PC-9 (cell line): ENCODE results near the gene TRIM31. TPM values are rescaled to one million over a fixed set of nuclear protein-coding genes. Genes with fewer than 3 reads are reported as not detected.
A peak's percentile ranks its signal among the peaks of the same experiment; 100 is the strongest.

Source experiments
- BruUV-seq: library from RNA; stranded (reverse); fragments of 400-500 nt; replicated peaks from 2 replicates; lab custom pipeline; 2021; lab: Mats Ljungman, UMichigan
- CTCF ChIA-PET: fragments of 300-600 bp; sonication (Branson Sonifier 250); formaldehyde crosslinking; loops from one replicate; lab custom pipeline; 2022; ENCODE audit warnings: antibody characterized with exemption; lab: Charles Lee
- POLR2A ChIA-PET: fragments of 300-600 bp; sonication (Branson Sonifier 250); formaldehyde crosslinking; loops from one replicate; lab custom pipeline; 2022; ENCODE audit warnings: antibody characterized with exemption; ENCODE audit not compliant: unreplicated experiment; lab: Charles Lee
- DNase-seq, 2 experiments: peaks; one replicate each; pipeline versions ENCODE4 v3.0.0 to v3.0.0-alpha.2; 2015 to 2022; ENCODE audit warnings: mixed read lengths in 1 of 2
- H2AFZ ChIP-seq: fragments of 200-600 bp; sonication (generic); 2 replicates; pipeline ENCODE4 v1.8.1; 2017; ENCODE audit warnings: antibody characterized with exemption
- H3F3A ChIP-seq: fragments of 200-600 bp; sonication (generic); 2 replicates; pipeline ENCODE4 v1.8.1; 2017; ENCODE audit warnings: antibody characterized with exemption, mild to moderate bottlenecking, low read depth; ENCODE audit not compliant: insufficient read depth
- H3K27ac ChIP-seq: fragments of 200-600 bp; sonication (generic); 2 replicates; pipeline ENCODE4 v1.6.1; 2016; ENCODE audit warnings: mixed run types
- H3K27me3 ChIP-seq: fragments of 200-600 bp; sonication (generic); 2 replicates; pipeline ENCODE4 v1.6.1; 2016; ENCODE audit warnings: low read depth, mixed run types; ENCODE audit not compliant: insufficient read depth
- H3K36me3 ChIP-seq: fragments of 200-600 bp; sonication (generic); 2 replicates; pipeline ENCODE4 v1.6.1; 2016; ENCODE audit warnings: low read depth, mixed run types
- H3K4me1 ChIP-seq: fragments of 200-600 bp; sonication (generic); replicated peaks from 2 replicates; pipeline ENCODE4 v1.6.1; 2016; ENCODE audit warnings: mixed run types; ENCODE audit not compliant: insufficient read depth
- H3K4me2 ChIP-seq: fragments of 200-600 bp; sonication (generic); 2 replicates; pipeline ENCODE4 v1.6.1; 2017; ENCODE audit warnings: mixed run types
- H3K4me3 ChIP-seq: fragments of 200-600 bp; sonication (generic); 2 replicates; pipeline ENCODE4 v1.6.1; 2016; ENCODE audit warnings: mixed run types
- H3K79me2 ChIP-seq: fragments of 200-600 bp; sonication (generic); 2 replicates; pipeline ENCODE4 v1.6.1; 2017; ENCODE audit warnings: low read depth, mixed run types
- H3K9me2 ChIP-seq: fragments of 200-600 bp; sonication (generic); 2 replicates; pipeline ENCODE4 v1.8.1; 2017; ENCODE audit warnings: mild to moderate bottlenecking; ENCODE audit not compliant: insufficient read depth
- H3K9me3 ChIP-seq: fragments of 200-600 bp; sonication (generic); 2 replicates; pipeline ENCODE4 v1.8.1; 2016; ENCODE audit warnings: low read depth; ENCODE audit not compliant: insufficient read depth
- H4K20me1 ChIP-seq: fragments of 200-600 bp; sonication (generic); 2 replicates; pipeline ENCODE4 v1.8.1; 2017; ENCODE audit not compliant: insufficient read depth
- EZH2 ChIP-seq: fragments of 200-600 bp; sonication (generic); IDR thresholded peaks from 2 replicates; pipeline ENCODE4 v1.8.0; 2017; ENCODE audit warnings: antibody characterized with exemption, low read depth
- intact Hi-C: fragments of 100-400 bp; cut with micrococcal nuclease; formaldehyde crosslinking; loops from one replicate; pipeline ENCODE4 v1.10.0; 2022; ENCODE audit not compliant: unreplicated experiment
- total RNA-seq: library from RNA; stranded (reverse); gene quantifications from 2 replicates; pipeline ENCODE4 v1.2.3, GENCODE V29; 2021
- TF ChIP-seq, protein P1 (sequence below): fragments of 200-600 bp; sonication (generic); conservative IDR thresholded peaks from 2 replicates; pipeline ENCODE4 v1.6.1; 2017; ENCODE audit warnings: mixed run types, antibody characterized with exemption, mild to moderate bottlenecking, moderate library complexity

TRIM31 gene
- total RNA-seq, 1 experiment from 2014 or later, result not detected

DNA sequence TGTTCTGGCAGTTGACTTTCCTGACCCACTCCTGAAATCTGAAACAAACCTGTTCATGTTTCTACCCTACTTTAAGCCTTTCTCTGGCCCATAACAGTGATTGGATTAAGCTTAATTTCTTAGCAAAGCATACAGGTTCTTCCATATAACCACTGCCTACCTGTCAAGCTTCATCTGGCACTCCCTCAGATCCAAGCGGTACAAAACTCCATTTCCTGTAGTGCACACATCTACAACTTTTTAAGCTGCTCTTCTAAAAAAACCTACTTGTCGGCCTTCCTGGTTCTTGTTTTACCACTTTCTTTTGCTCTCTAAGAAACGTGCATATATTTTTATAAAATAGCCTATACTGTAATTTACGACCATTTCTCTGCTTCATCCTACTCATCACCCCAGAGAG, 46.8 kb downstream of the TRIM31 start:
- intact Hi-C loops, result loop anchor here (2.0 to 5.0 kb wide), 2 partner anchors 65 to 99 kb away; no protein-coding TSS in a partner anchor

DNA sequence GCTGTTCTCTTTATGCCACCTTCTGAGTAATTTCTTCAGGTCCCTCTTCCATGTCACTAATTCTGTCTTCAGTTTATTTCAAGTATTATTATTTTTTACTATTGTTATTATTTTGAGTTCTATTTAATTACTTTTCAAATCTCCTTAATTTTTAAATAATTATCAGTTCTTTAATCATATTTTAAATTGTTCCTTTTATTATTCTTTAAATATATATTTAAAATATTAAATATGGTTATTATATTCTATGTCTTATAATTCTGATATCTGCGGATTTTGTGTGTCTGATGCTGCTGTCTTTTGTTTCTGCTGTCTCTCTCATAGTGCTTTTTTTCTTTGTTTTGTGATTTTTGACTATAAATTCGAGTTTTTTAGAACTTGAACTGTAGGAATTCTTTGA, 49.6 kb downstream of the TRIM31 start:
- no peak for DNase-seq
- Histone ChIP-seq H2AFZ (no peak overlapping the region), H3K9me2 (no peaks in the 10 kb centered on the region), H3F3A (peaks cover 8% of the 10 kb centered on the region), H3K27ac (no peak overlapping the region), H3K4me3 (no peak overlapping the region), H4K20me1 (no peaks in the 10 kb centered on the region), H3K4me1 (peaks cover 33% of the 10 kb centered on the region), H3K9me3 (no peaks in the 10 kb centered on the region), H3K36me3 (no peaks in the 10 kb centered on the region), H3K4me2 (no peak overlapping the region), H3K79me2 (peaks cover 45% of the 10 kb centered on the region), H3K27me3 (no peaks in the 10 kb centered on the region)
- no TSS peak for BruUV-seq
- ChIA-PET POLR2A (no interaction called here), CTCF (interaction anchor here (0.7 kb wide), 1 partner anchor 32 kb away, joined by 3 read pairs; no protein-coding TSS in a partner anchor)
- TF ChIP-seq, protein P1, sequence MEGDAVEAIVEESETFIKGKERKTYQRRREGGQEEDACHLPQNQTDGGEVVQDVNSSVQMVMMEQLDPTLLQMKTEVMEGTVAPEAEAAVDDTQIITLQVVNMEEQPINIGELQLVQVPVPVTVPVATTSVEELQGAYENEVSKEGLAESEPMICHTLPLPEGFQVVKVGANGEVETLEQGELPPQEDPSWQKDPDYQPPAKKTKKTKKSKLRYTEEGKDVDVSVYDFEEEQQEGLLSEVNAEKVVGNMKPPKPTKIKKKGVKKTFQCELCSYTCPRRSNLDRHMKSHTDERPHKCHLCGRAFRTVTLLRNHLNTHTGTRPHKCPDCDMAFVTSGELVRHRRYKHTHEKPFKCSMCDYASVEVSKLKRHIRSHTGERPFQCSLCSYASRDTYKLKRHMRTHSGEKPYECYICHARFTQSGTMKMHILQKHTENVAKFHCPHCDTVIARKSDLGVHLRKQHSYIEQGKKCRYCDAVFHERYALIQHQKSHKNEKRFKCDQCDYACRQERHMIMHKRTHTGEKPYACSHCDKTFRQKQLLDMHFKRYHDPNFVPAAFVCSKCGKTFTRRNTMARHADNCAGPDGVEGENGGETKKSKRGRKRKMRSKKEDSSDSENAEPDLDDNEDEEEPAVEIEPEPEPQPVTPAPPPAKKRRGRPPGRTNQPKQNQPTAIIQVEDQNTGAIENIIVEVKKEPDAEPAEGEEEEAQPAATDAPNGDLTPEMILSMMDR, result no peak
- no peak for TF ChIP-seq EZH2
- intact Hi-C loops, result loop anchor here (5.0 kb wide), 1 partner anchor 264 kb away; the partner anchor contains the start of gene TRIM39

More for the DNA sequence above, 46.8 kb downstream of the TRIM31 start:
- TF ChIP-seq EZH2, result no peak
- TF ChIP-seq, protein P1, result no peak
- H3F3A ChIP-seq, result peaks cover 14% of the 10 kb centered on the region
- BruUV-seq, result no TSS peak
- peak overlapping the region; percentile 81 for H3K4me3 ChIP-seq
- ChIA-PET CTCF (interaction anchor here (0.6 to 1.3 kb wide), 2 partner anchors 37 to 63 kb away, joined by 3 to 7 read pairs; no protein-coding TSS in a partner anchor), POLR2A (interaction anchor here (0.5 to 0.8 kb wide), 5 partner anchors 11 to 1409 kb away, joined by 3 to 7 read pairs (median 5); no protein-coding TSS in a partner anchor)
- H2AFZ ChIP-seq, result peak overlapping the region; percentile 88
- no peaks in the 10 kb centered on the region for H3K27me3 ChIP-seq
- H3K4me2 ChIP-seq, result peak overlapping the region; percentile 95
- H3K79me2 ChIP-seq, result peaks cover 29% of the 10 kb centered on the region
- peak overlapping the region; percentile 38; the same call in 1 of the 2 replicates for H3K27ac ChIP-seq
- no peaks in the 10 kb centered on the region for H3K9me2 ChIP-seq
- H4K20me1 ChIP-seq, result no peaks in the 10 kb centered on the region
- H3K4me1 ChIP-seq, result peaks cover 25% of the 10 kb centered on the region
- H3K9me3 ChIP-seq, result no peaks in the 10 kb centered on the region
- no peaks in the 10 kb centered on the region for H3K36me3 ChIP-seq
- no peak for DNase-seq

DNA sequence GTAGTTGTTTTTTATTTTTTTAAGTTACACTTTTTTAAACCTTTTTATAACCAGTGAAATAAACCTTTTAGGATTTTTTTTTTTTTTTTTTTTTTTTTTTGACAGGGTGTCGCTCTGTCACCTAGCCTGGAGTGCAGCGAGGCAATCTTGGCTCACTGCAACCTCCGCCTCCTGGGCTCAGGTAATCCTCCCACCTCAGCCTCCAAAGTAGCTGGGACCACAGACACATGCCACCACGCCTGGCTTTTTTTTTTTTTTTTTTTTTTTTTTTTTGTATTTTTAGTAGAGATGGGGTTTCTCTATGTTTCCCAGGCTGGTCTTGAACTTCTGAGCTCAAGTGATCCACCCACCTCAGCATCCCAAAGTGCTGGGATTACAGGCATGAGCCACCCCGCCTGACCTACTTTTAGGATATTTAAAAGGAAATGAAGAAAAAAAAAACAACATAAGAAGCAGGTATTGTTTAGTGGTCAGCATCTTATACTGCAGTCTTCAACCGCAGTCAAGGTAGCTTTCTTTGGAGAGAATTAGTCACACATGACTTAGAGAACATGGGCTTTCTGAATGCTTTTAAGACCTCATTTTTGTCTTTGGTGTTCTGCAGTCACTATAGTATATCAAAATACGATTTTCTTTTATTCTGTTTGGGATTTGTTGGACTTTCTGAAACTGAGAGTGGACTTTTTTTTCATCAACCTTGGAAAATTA, 50.3 kb downstream of the TRIM31 start:
- Histone ChIP-seq H3K9me3 (no peaks in the 10 kb centered on the region), H4K20me1 (no peaks in the 10 kb centered on the region), H3K9me2 (no peaks in the 10 kb centered on the region), H3K27ac (no peak overlapping the region), H3K4me3 (peak overlapping the region; percentile 95; the same call in 1 of the 2 replicates), H3K36me3 (no peaks in the 10 kb centered on the region), H3K27me3 (no peaks in the 10 kb centered on the region), H3F3A (peaks cover 8% of the 10 kb centered on the region), H3K4me2 (peak overlapping the region; percentile 79), H3K79me2 (peaks cover 38% of the 10 kb centered on the region), H3K4me1 (peaks cover 26% of the 10 kb centered on the region), H2AFZ (no peak overlapping the region)
- ChIA-PET CTCF (interaction anchor here (0.7 kb wide), 2 partner anchors 33 to 409 kb away, joined by 3 read pairs; no protein-coding TSS in a partner anchor), POLR2A (interaction anchor here (0.7 kb wide), 1 partner anchor 141 kb away, joined by 10 read pairs; no protein-coding TSS in a partner anchor)
- TF ChIP-seq, protein P1, result no peak
- no peak for TF ChIP-seq EZH2
- BruUV-seq, result no TSS peak
- no peak for DNase-seq
- intact Hi-C loops, result loop anchor here (5.0 kb wide), 1 partner anchor 265 kb away; the partner anchor contains the start of gene TRIM39
